GM19240 (cell line): Measurements from ENCODE around the gene PYGO1.
"Not testable (repeated sequence)": the region's sequence is repeated elsewhere in the genome, so short reads cannot be mapped to it uniquely, and the experiment has no call there.

Experiments used
- DNase-seq: peaks from one replicate; pipeline ENCODE4 v3.0.0; 2011; ENCODE audit warnings: low spot score; ENCODE audit not compliant: insufficient read length

Gene PYGO1

GRCh38 chr15:55573224-55573623, 14.9 kb downstream of the PYGO1 start:
- no peak for DNase-seq

GRCh38 chr15:55564347-55565145, 23.6 kb downstream of the PYGO1 start:
- DNase-seq = no peak

GRCh38 chr15:55562601-55563000, 25.5 kb downstream of the PYGO1 start:
- DNase-seq = no peak

GRCh38 chr15:55555089-55555488, 33.1 kb downstream of the PYGO1 start:
- DNase-seq = no peak

GRCh38 chr15:55552926-55553325, 35.2 kb downstream of the PYGO1 start:
- DNase-seq = no peak

GRCh38 chr15:55552451-55552850, 35.7 kb downstream of the PYGO1 start:
- DNase-seq = no peak

GRCh38 chr15:55549305-55549704, 38.8 kb downstream of the PYGO1 start:
- no peak for DNase-seq

GRCh38 chr15:55546718-55547117, 41.4 kb downstream of the PYGO1 start:
- DNase-seq = no peak

- no peak for DNase-seq
Observed at GRCh38 chr15:55535436-55535835, 52.7 kb downstream of the PYGO1 start.

- no peak for DNase-seq
Observed at GRCh38 chr15:55532944-55533343, 55.2 kb downstream of the PYGO1 start.

- DNase-seq = no peak
Observed at GRCh38 chr15:55530861-55531313, 57.3 kb downstream of the PYGO1 start.

GRCh38 chr15:55528812-55529211, 59.3 kb downstream of the PYGO1 start:
- DNase-seq = no peak

- DNase-seq = no peak
Observed at GRCh38 chr15:55527150-55527549, 61.0 kb downstream of the PYGO1 start.

GRCh38 chr15:55526559-55527036, 61.5 kb downstream of the PYGO1 start:
- DNase-seq = peak; percentile 16

- no peak for DNase-seq
Observed at GRCh38 chr15:55522742-55523450, 65.2 kb downstream of the PYGO1 start.

- no peak for DNase-seq
Observed at GRCh38 chr15:55518641-55519040, 69.5 kb downstream of the PYGO1 start.

- DNase-seq = no peak
Observed at GRCh38 chr15:55518009-55518408, 70.1 kb downstream of the PYGO1 start.

- no peak for DNase-seq
Observed at GRCh38 chr15:55515991-55516776, 72.0 kb downstream of the PYGO1 start.

GRCh38 chr15:55515491-55515890, 72.7 kb downstream of the PYGO1 start:
- no peak for DNase-seq

- no peak for DNase-seq
Observed at GRCh38 chr15:55514414-55514850, 73.7 kb downstream of the PYGO1 start.

GRCh38 chr15:55513621-55514413, 74.3 kb downstream of the PYGO1 start:
- DNase-seq = not testable (repeated sequence)
